HFFc6 (cell line): Measurements from ENCODE around the gene CRKL. TPM values are rescaled to one million over a fixed set of nuclear protein-coding genes. Genes with fewer than 3 reads are reported as not detected.

ENCODE experiments used
- DNase-seq: peaks from one replicate; pipeline ENCODE4 v3.0.0-alpha.2; 2018
- H3K27ac Mint-ChIP-seq: 2 replicates; pipeline ENCODE4 v1.8.0; 2020; ENCODE audit warnings: mild to moderate bottlenecking, mixed read lengths
- H3K27me3 Mint-ChIP-seq: 2 replicates; pipeline ENCODE4 v1.8.0; 2021; ENCODE audit warnings: mild to moderate bottlenecking, moderate library complexity, mixed read lengths; ENCODE audit not compliant: insufficient read depth
- H3K36me3 Mint-ChIP-seq: 2 replicates; pipeline ENCODE4 v1.8.0; 2021; ENCODE audit warnings: low read depth, mixed read lengths
- H3K4me1 Mint-ChIP-seq: 2 replicates; pipeline ENCODE4 v1.8.0; 2020; ENCODE audit warnings: low read depth, mixed read lengths
- H3K4me3 Mint-ChIP-seq: 2 replicates; pipeline ENCODE4 v1.8.0; 2020; ENCODE audit warnings: mild to moderate bottlenecking, moderate library complexity, mixed read lengths
- H3K9me3 Mint-ChIP-seq: 2 replicates; pipeline ENCODE4 v1.8.0; 2020; ENCODE audit warnings: mild to moderate bottlenecking, mixed read lengths
- total RNA-seq, 6 experiments: library from RNA; stranded (reverse); fragmentation: NEBNext Ultra II Directional; extraction: Animal tissue kit (Norgen Biotek cat#: 25700); gene quantifications; 2 replicates in 1 of 6; 3 replicates in 5 of 6; pipeline ENCODE4 v1.2.3, GENCODE V29; 2021
- TF ChIP-seq, protein P1 (sequence below): fragments of 200-600 bp; sonication (generic); IDR thresholded peaks from 2 replicates; pipeline ENCODE4 v1.5.0; 2021; ENCODE audit warnings: antibody characterized with exemption, mild to moderate bottlenecking

The CRKL gene
- total RNA-seq, 6 experiments from 2014 or later: 44.0 to 51.5 (median 47.6) TPM

DNA sequence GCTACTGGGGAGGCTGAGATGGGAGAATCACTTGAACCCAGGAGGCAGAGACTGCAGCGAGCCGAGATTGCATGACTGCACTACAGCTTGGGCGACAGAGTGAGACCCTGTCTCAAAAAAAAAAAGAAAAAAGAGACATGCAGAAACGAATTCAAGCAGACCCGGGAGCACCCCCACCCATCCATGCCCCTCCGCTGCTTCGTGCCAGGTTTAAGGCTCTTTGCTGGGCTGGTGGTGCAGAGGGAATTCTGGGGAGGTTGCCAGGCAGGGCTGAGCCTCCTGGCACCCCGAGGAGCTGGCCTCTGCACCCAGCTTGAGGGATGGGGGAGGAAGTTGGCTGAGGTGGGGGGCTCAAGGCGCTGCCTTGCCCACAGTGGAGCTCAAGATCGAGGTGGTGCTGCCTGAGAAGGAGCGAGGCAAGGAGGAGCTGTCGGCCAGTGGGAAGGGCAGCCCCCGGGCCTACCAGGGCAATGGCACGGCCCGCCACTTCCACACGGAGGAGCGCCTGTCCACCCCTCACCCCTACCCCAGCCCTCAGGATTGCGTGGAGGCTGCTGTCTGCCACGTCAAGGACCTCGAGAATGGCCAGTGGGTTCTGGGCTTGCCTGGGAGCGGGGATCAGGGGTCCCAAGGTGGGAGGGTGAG lies 55.8 kb downstream of the CRKL start:
- no peak for DNase-seq
- TF ChIP-seq, protein P1, sequence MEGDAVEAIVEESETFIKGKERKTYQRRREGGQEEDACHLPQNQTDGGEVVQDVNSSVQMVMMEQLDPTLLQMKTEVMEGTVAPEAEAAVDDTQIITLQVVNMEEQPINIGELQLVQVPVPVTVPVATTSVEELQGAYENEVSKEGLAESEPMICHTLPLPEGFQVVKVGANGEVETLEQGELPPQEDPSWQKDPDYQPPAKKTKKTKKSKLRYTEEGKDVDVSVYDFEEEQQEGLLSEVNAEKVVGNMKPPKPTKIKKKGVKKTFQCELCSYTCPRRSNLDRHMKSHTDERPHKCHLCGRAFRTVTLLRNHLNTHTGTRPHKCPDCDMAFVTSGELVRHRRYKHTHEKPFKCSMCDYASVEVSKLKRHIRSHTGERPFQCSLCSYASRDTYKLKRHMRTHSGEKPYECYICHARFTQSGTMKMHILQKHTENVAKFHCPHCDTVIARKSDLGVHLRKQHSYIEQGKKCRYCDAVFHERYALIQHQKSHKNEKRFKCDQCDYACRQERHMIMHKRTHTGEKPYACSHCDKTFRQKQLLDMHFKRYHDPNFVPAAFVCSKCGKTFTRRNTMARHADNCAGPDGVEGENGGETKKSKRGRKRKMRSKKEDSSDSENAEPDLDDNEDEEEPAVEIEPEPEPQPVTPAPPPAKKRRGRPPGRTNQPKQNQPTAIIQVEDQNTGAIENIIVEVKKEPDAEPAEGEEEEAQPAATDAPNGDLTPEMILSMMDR: no peak
- Mint-ChIP-seq H3K27ac (no peak overlapping the region), H3K9me3 (peaks cover 5% of the 10 kb centered on the region), H3K4me3 (no peak overlapping the region), H3K27me3 (peaks cover 5% of the 10 kb centered on the region), H3K36me3 (peaks cover under 1% of the 10 kb centered on the region; the same call in 1 of the 2 replicates), H3K4me1 (peaks cover 6% of the 10 kb centered on the region; the same call in 1 of the 2 replicates)

DNA sequence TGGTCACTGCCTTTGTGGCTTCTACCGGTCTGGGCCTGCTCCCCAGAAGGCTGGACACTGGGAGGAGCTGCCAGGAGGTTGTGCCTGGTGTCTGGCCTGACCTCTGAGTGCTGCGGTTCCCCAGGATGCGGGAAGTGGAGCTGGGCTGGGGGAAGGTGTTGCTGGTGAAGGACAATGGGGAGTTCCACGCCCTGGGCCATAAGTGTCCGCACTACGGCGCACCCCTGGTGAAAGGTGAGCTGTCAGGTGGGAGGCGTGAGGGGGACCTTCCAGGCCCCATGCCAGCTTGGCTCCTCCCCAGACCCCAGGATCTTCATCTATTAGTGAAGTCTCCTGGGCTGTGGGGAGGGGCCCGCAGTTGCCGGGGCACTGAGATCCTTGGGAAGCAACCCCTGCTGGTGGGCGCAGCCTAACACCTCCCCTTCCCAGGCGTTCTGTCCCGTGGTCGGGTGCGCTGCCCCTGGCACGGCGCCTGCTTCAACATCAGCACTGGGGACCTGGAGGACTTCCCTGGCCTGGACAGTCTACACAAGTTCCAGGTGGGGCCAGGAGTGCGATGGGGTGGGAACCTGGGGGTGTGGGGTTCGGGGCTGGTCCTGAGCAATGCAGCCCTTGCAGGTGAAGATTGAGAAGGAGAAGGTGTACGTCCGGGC lies 56.6 kb downstream of the CRKL start:
- Mint-ChIP-seq H3K27me3 (peaks cover 3% of the 10 kb centered on the region), H3K27ac (no peak overlapping the region), H3K4me3 (no peak overlapping the region), H3K9me3 (peaks cover 12% of the 10 kb centered on the region), H3K4me1 (peaks cover 6% of the 10 kb centered on the region; the same call in 1 of the 2 replicates), H3K36me3 (peaks cover 7% of the 10 kb centered on the region)
- TF ChIP-seq, protein P1: no peak
- no peak for DNase-seq

DNA sequence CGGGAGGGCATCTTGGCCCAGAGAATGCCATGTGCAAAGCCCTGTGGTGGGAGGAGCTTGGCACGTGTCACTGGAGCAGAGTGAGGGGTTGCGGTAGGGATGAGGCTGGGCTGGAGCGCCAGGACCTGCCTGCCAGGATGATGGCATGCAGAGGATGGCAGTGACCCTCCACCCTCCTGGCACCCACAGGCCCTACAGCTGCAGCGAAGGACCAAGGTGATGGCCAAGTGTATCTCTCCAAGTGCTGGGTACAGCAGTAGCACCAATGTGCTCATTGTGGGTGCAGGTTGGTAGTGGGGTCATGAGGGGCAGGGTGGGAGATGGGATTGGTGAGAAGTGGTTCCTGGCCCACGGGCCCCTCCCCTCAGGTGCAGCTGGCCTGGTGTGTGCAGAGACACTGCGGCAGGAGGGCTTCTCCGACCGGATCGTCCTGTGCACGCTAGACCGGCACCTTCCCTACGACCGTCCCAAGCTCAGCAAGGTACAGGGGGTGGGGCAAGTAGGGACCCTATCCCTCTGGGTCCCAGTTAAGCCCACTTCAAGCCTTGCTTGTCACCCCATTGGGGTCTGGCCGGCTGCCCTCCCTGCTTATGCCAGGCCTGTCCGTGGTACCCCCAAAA lies 57.2 kb downstream of the CRKL start:
- Mint-ChIP-seq H3K27me3 (peaks cover 3% of the 10 kb centered on the region), H3K4me3 (no peak overlapping the region), H3K27ac (no peak overlapping the region), H3K4me1 (peaks cover 6% of the 10 kb centered on the region; the same call in 1 of the 2 replicates), H3K36me3 (peaks cover 14% of the 10 kb centered on the region), H3K9me3 (peaks cover 16% of the 10 kb centered on the region)
- DNase-seq: no peak
- TF ChIP-seq, protein P1: no peak

DNA sequence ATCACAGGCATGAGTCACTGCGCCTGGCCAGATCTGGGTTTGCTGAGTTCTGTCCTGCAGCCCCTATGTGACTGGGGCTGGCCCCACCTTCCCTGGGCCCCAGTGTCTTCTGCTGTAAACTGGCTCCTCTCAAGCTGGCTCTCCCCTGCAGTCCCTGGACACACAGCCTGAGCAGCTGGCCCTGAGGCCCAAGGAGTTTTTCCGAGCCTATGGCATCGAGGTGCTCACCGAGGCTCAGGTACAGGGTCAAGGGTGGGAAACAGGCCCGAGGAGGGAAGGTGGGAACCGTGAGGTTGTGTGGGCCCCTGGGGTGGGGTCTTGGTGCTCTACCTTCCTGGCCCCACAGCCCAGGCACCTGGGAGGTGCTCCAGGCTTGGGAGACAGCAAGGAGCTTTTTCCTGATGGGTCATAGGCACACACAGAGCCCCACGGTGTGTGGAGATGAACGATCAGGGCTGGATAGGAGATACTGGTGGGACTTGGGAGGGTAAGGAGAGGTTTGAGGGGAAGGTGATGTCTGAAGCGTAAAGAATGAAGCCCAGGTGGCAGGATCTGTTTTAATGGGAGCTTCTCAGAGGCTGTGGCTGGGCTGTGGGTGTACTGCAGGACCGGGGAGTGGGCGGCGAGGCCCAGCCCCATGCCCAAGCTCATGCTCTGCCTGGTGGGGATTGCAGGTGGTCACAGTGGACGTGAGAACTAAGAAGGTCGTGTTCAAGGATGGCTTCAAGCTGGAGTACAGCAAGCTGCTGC lies 58.5 kb downstream of the CRKL start:
- DNase-seq: no peak
- Mint-ChIP-seq H3K36me3 (peaks cover 16% of the 10 kb centered on the region), H3K4me1 (peaks cover 6% of the 10 kb centered on the region; the same call in 1 of the 2 replicates), H3K27ac (no peak overlapping the region), H3K9me3 (peaks cover 16% of the 10 kb centered on the region), H3K4me3 (no peak overlapping the region), H3K27me3 (peaks cover 3% of the 10 kb centered on the region)
- TF ChIP-seq, protein P1: no peak

DNA sequence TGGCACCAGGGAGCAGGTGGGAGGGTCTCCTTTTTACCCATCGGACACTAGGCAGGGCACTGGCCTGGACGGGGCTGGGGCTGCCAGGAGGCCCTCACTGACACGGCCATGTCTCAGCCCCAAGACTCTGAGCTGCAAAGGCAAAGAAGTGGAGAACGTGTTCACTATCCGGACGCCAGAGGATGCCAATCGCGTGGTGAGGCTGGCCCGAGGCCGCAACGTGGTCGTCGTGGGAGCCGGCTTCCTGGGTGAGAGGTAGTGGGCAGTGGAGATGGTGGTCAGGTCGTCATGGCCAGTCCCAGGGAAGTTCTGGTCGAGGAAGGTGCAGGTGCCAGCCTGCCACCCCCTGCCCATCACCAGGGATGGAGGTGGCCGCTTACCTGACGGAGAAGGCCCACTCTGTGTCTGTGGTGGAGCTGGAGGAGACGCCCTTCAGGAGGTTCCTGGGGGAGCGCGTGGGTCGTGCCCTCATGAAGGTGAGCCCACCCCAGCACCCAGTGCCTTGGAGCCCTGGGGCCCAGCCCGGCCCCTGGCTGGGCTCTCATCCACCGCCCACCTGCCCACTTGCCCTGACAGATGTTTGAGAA lies 59.2 kb downstream of the CRKL start:
- no peak for DNase-seq
- peaks cover 3% of the 10 kb centered on the region for H3K27me3 Mint-ChIP-seq
- H3K4me3 Mint-ChIP-seq: no peak overlapping the region
- H3K36me3 Mint-ChIP-seq: peaks cover 16% of the 10 kb centered on the region
- TF ChIP-seq, protein P1: no peak
- H3K4me1 Mint-ChIP-seq: peaks cover 12% of the 10 kb centered on the region
- no peak overlapping the region for H3K27ac Mint-ChIP-seq
- H3K9me3 Mint-ChIP-seq: peaks cover 16% of the 10 kb centered on the region
